K562 (cell line): Measurements from ENCODE around the gene PMFBP1. TPM values are rescaled to one million over a fixed set of nuclear protein-coding genes. Genes with fewer than 3 reads are reported as not detected.

Experiments
- PHF20 ChIP-seq: fragments of 450-650 bp; IDR thresholded peaks from 2 replicates; pipeline ENCODE4 v1.6.1; 2018; ENCODE audit not compliant: partially characterized antibody
- polyA plus RNA-seq, 8 experiments: library from polyadenylated mRNA; depleted of rRNA in 4 of 8; stranded (reverse) in 5 of 8; unstranded in 3 of 8; fragments of >200 nt; fragmentation: Nextera tagmentation in 2 of 8; fragmentation: Illumina TruSeq in 1 of 8; extraction: Ambion mirVana in 2 of 8; extraction: Trizol in 1 of 8; gene quantifications; 2 replicates each; pipeline versions ENCODE4 v1.2.1 to v1.2.3, GENCODE V29; 2011 to 2014; ENCODE audit warnings: inconsistent platforms in 1 of 8, missing spikeins in 1 of 8
- total RNA-seq, 7 experiments: library from RNA; depleted of rRNA in 6 of 7; stranded (reverse); fragments of >200 nt in 6 of 7; fragmentation: Illumina TruSeq in 2 of 7; extraction: Trizol in 2 of 7; gene quantifications; 2 replicates each; pipeline versions ENCODE4 v1.2.1 to v1.2.3, GENCODE V29; 2011 to 2021; ENCODE audit warnings: low replicate concordance in 1 of 7

The PMFBP1 gene
- total and polyA plus RNA-seq, 9 of the 15 experiments (the other 6 are each of a cell fraction or from before 2014, with no cell fraction given): 0.13 to 0.91 (median 0.47) TPM

DNA sequence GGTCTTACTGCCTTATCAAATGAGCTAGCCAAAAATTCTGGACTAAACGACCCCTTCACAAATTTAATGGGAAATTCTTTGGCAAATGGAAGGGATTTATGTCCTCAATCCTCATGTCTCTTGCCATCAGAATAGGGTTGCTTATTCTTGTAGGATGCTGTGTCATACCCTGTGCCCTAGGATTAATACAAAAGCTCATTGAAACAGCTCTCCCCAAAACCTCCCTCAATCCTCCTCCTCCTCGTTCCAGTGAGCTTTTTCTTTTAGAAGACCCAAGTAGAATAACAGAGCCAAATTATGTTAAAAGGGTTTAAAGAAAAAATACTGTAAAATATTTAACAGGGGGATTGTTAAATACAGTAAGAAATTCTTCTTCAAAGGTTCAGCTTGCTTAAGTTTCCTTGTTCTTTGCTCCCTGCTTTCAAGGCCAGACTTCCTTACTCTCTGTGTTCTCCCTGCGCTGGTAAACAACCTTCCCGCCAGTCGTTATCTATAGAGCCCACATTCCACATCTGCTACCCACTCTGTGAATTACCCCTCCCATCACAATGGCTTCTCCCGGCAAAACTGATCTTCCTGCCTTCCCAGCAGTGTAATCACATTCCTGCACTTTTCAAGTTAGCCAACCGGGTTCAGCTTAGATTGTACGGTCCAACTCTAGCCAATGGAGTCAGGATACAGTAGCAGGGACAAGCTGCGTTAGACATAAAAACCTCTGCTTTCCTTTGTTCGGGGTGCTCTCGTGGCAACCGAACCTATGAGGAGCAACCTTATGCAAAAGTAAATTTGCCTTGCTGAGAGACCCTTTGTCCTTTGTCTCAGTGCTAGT lies 99.2 kb downstream of the PMFBP1 start (continued):
- TF ChIP-seq PHF20: no peak

Other genes with a start within 250 kb of the PMFBP1 start
- not detected in 2 replicates for gene PKD1L3, start 171.8 kb downstream of the PMFBP1 start, total RNA-seq (2014; rRNA removed)
- not detected in 2 replicates for gene PKD1L3, start 171.8 kb downstream of the PMFBP1 start, total RNA-seq (2014; rRNA removed; fragmentation: Illumina TruSeq; extraction: Trizol)
- gene PKD1L3, start 171.8 kb downstream of the PMFBP1 start, total RNA-seq (2015; rRNA removed; fragmentation: Illumina TruSeq; extraction: Trizol): not detected in 2 replicates
- not detected in 2 replicates for gene PKD1L3, start 171.8 kb downstream of the PMFBP1 start, total RNA-seq (2021)
- 0.01 TPM in 2 replicates for gene PKD1L3, start 171.8 kb downstream of the PMFBP1 start, polyA plus RNA-seq (2011; rRNA removed)
- gene PKD1L3, start 171.8 kb downstream of the PMFBP1 start, polyA plus RNA-seq (2014; fragmentation: Illumina TruSeq; extraction: Trizol): 0.03 TPM in 1 of 2 replicates, not detected in the other
- gene PKD1L3, start 171.8 kb downstream of the PMFBP1 start, polyA plus RNA-seq (2014; fragmentation: Nextera tagmentation; extraction: Ambion mirVana): not detected
- gene PKD1L3, start 171.8 kb downstream of the PMFBP1 start, polyA plus RNA-seq (2014; rRNA removed): not detected in 2 replicates
- gene DHODH, start 163.4 kb downstream of the PMFBP1 start, total RNA-seq (2014; rRNA removed): 12.7 and 15.9 TPM in 2 replicates
- gene DHODH, start 163.4 kb downstream of the PMFBP1 start, total RNA-seq (2014; rRNA removed; fragmentation: Illumina TruSeq; extraction: Trizol): 17.5 and 19.9 TPM in 2 replicates
- gene DHODH, start 163.4 kb downstream of the PMFBP1 start, total RNA-seq (2015; rRNA removed; fragmentation: Illumina TruSeq; extraction: Trizol): 12.7 and 14.9 TPM in 2 replicates
- 15.3 and 17.1 TPM in 2 replicates for gene DHODH, start 163.4 kb downstream of the PMFBP1 start, total RNA-seq (2021)
- gene DHODH, start 163.4 kb downstream of the PMFBP1 start, polyA plus RNA-seq (2011; rRNA removed): 9.9 and 12.2 TPM in 2 replicates
- gene DHODH, start 163.4 kb downstream of the PMFBP1 start, polyA plus RNA-seq (2014; fragmentation: Illumina TruSeq; extraction: Trizol): 17.8 and 18.0 TPM in 2 replicates
- gene DHODH, start 163.4 kb downstream of the PMFBP1 start, polyA plus RNA-seq (2014; fragmentation: Nextera tagmentation; extraction: Ambion mirVana): 1 to 10 TPM; 4.3 to 4.9 TPM
- 12.8 and 15.7 TPM in 2 replicates for gene DHODH, start 163.4 kb downstream of the PMFBP1 start, polyA plus RNA-seq (2014; rRNA removed)
- not detected in 2 replicates for gene HP, start 117.7 kb downstream of the PMFBP1 start, total RNA-seq (2014; rRNA removed)
- not detected in 2 replicates for gene HP, start 117.7 kb downstream of the PMFBP1 start, total RNA-seq (2014; rRNA removed; fragmentation: Illumina TruSeq; extraction: Trizol)
- gene HP, start 117.7 kb downstream of the PMFBP1 start, total RNA-seq (2015; rRNA removed; fragmentation: Illumina TruSeq; extraction: Trizol): not detected in 2 replicates
- gene HP, start 117.7 kb downstream of the PMFBP1 start, total RNA-seq (2021): 8.0 and 8.7 TPM in 2 replicates
- gene HP, start 117.7 kb downstream of the PMFBP1 start, polyA plus RNA-seq (2011; rRNA removed): not detected in 2 replicates
- not detected in 2 replicates for gene HP, start 117.7 kb downstream of the PMFBP1 start, polyA plus RNA-seq (2014; fragmentation: Illumina TruSeq; extraction: Trizol)
- gene HP, start 117.7 kb downstream of the PMFBP1 start, polyA plus RNA-seq (2014; fragmentation: Nextera tagmentation; extraction: Ambion mirVana): under 1 TPM in 1 of 2 experiments, not detected in 1; 0.04 TPM
- gene HP, start 117.7 kb downstream of the PMFBP1 start, polyA plus RNA-seq (2014; rRNA removed): not detected in 2 replicates
- not detected in 2 replicates for gene HPR, start 108.9 kb downstream of the PMFBP1 start, total RNA-seq (2014; rRNA removed)
- not detected in 2 replicates for gene HPR, start 108.9 kb downstream of the PMFBP1 start, total RNA-seq (2014; rRNA removed; fragmentation: Illumina TruSeq; extraction: Trizol)
- gene HPR, start 108.9 kb downstream of the PMFBP1 start, total RNA-seq (2015; rRNA removed; fragmentation: Illumina TruSeq; extraction: Trizol): not detected in 2 replicates
- not detected in 2 replicates for gene HPR, start 108.9 kb downstream of the PMFBP1 start, total RNA-seq (2021)
- gene HPR, start 108.9 kb downstream of the PMFBP1 start, polyA plus RNA-seq (2011; rRNA removed): not detected in 2 replicates
- not detected in 2 replicates for gene HPR, start 108.9 kb downstream of the PMFBP1 start, polyA plus RNA-seq (2014; fragmentation: Illumina TruSeq; extraction: Trizol)
- under 1 TPM in 1 of 2 experiments, not detected in 1; 0.07 TPM for gene HPR, start 108.9 kb downstream of the PMFBP1 start, polyA plus RNA-seq (2014; fragmentation: Nextera tagmentation; extraction: Ambion mirVana)
- gene HPR, start 108.9 kb downstream of the PMFBP1 start, polyA plus RNA-seq (2014; rRNA removed): not detected in 2 replicates
- gene TXNL4B, start 78.5 kb downstream of the PMFBP1 start, total RNA-seq (2014; rRNA removed): 11.9 and 14.6 TPM in 2 replicates
- gene TXNL4B, start 78.5 kb downstream of the PMFBP1 start, total RNA-seq (2014; rRNA removed; fragmentation: Illumina TruSeq; extraction: Trizol): 22.9 and 24.0 TPM in 2 replicates
- 14.4 and 15.9 TPM in 2 replicates for gene TXNL4B, start 78.5 kb downstream of the PMFBP1 start, total RNA-seq (2015; rRNA removed; fragmentation: Illumina TruSeq; extraction: Trizol)
- gene TXNL4B, start 78.5 kb downstream of the PMFBP1 start, total RNA-seq (2021): 19.9 and 21.5 TPM in 2 replicates
- gene TXNL4B, start 78.5 kb downstream of the PMFBP1 start, polyA plus RNA-seq (2011; rRNA removed): 25.7 and 38.0 TPM in 2 replicates
- 20.0 and 23.3 TPM in 2 replicates for gene TXNL4B, start 78.5 kb downstream of the PMFBP1 start, polyA plus RNA-seq (2014; fragmentation: Illumina TruSeq; extraction: Trizol)
- 10 to 100 TPM; 22.3 to 26.9 TPM for gene TXNL4B, start 78.5 kb downstream of the PMFBP1 start, polyA plus RNA-seq (2014; fragmentation: Nextera tagmentation; extraction: Ambion mirVana)
- 19.9 and 21.9 TPM in 2 replicates for gene TXNL4B, start 78.5 kb downstream of the PMFBP1 start, polyA plus RNA-seq (2014; rRNA removed)
- 60.2 and 63.7 TPM in 2 replicates for gene DHX38, start 78.3 kb downstream of the PMFBP1 start, total RNA-seq (2014; rRNA removed)
- 30.1 and 32.8 TPM in 2 replicates for gene DHX38, start 78.3 kb downstream of the PMFBP1 start, total RNA-seq (2014; rRNA removed; fragmentation: Illumina TruSeq; extraction: Trizol)
- 39.6 and 43.5 TPM in 2 replicates for gene DHX38, start 78.3 kb downstream of the PMFBP1 start, total RNA-seq (2015; rRNA removed; fragmentation: Illumina TruSeq; extraction: Trizol)
- gene DHX38, start 78.3 kb downstream of the PMFBP1 start, total RNA-seq (2021): 54.8 and 76.8 TPM in 2 replicates
- 31.2 and 45.2 TPM in 2 replicates for gene DHX38, start 78.3 kb downstream of the PMFBP1 start, polyA plus RNA-seq (2011; rRNA removed)
- 40.8 and 45.3 TPM in 2 replicates for gene DHX38, start 78.3 kb downstream of the PMFBP1 start, polyA plus RNA-seq (2014; fragmentation: Illumina TruSeq; extraction: Trizol)
- gene DHX38, start 78.3 kb downstream of the PMFBP1 start, polyA plus RNA-seq (2014; fragmentation: Nextera tagmentation; extraction: Ambion mirVana): 1 to 10 TPM; 2.8 to 4.6 TPM
- 43.3 and 60.5 TPM in 2 replicates for gene DHX38, start 78.3 kb downstream of the PMFBP1 start, polyA plus RNA-seq (2014; rRNA removed)